HG03159 (cell line): ENCODE data around the gene FLVCR1.
"Not testable (repeated sequence)": the region's sequence is repeated elsewhere in the genome, so short reads cannot be mapped to it uniquely, and the experiment has no call there.

ENCODE experiments used
- ATAC-seq: cut with Tn5 transposase; IDR thresholded peaks from one replicate; pipeline ENCODE4 v1.9.1; 2021; ENCODE audit warnings: mild to moderate bottlenecking, moderate library complexity; ENCODE audit not compliant: unreplicated experiment

FLVCR1 gene

GRCh38 chr1:212914110-212914509, 56.0 kb downstream of the FLVCR1 start:
- not testable (repeated sequence) for ATAC-seq

- no peak for ATAC-seq
These were observed 56.7 kb downstream of the FLVCR1 start for GRCh38 chr1:212914789-212915188.

GRCh38 chr1:212915245-212916091, 57.4 kb downstream of the FLVCR1 start:
- ATAC-seq, result no peak

- no peak for ATAC-seq
These were observed 58.5 kb downstream of the FLVCR1 start for GRCh38 chr1:212916481-212917133.

GRCh38 chr1:212917134-212917485, 59.0 kb downstream of the FLVCR1 start:
- ATAC-seq, result no peak

- ATAC-seq, result no peak
These were observed 59.8 kb downstream of the FLVCR1 start for GRCh38 chr1:212917858-212918257.

- no peak for ATAC-seq
These were observed 60.7 kb downstream of the FLVCR1 start for GRCh38 chr1:212918824-212919223.

GRCh38 chr1:212920246-212920645, 62.2 kb downstream of the FLVCR1 start:
- ATAC-seq, result no peak

GRCh38 chr1:212920896-212921295, 62.8 kb downstream of the FLVCR1 start:
- no peak for ATAC-seq

- no peak for ATAC-seq
These were observed 63.9 kb downstream of the FLVCR1 start for GRCh38 chr1:212922016-212922415.

- ATAC-seq, result no peak
These were observed 68.3 kb downstream of the FLVCR1 start for GRCh38 chr1:212926372-212926771.

GRCh38 chr1:212928323-212929291, 70.5 kb downstream of the FLVCR1 start:
- peak; percentile 56 for ATAC-seq

- ATAC-seq, result peak; percentile 68
These were observed 73.1 kb downstream of the FLVCR1 start for GRCh38 chr1:212930986-212931678.

GRCh38 chr1:212933815-212934471, 75.9 kb downstream of the FLVCR1 start:
- no peak for ATAC-seq

GRCh38 chr1:212935387-212935981, 77.4 kb downstream of the FLVCR1 start:
- ATAC-seq, result no peak

- no peak for ATAC-seq
These were observed 79.0 kb downstream of the FLVCR1 start for GRCh38 chr1:212937034-212937433.

GRCh38 chr1:212938846-212939245, 80.8 kb downstream of the FLVCR1 start:
- no peak for ATAC-seq

GRCh38 chr1:212941452-212941851, 83.4 kb downstream of the FLVCR1 start:
- no peak for ATAC-seq

- ATAC-seq, result no peak
These were observed 84.8 kb downstream of the FLVCR1 start for GRCh38 chr1:212942679-212943392.
